SK-N-MC (cell line): Measurements from ENCODE around the gene ANKFN1.

Experiments used
- DNase-seq: peaks from one replicate; pipeline ENCODE4 v3.0.0-alpha.2; 2011; ENCODE audit warnings: low read depth, low spot score
- H3K27ac ChIP-seq: fragments of 200-600 bp; sonication (generic); 2 replicates; pipeline ENCODE4 v1.5.1; 2016; ENCODE audit warnings: mixed run types
- H3K36me3 ChIP-seq: fragments of 200-600 bp; sonication (generic); 2 replicates; pipeline ENCODE4 v1.6.1; 2017; ENCODE audit warnings: antibody characterized with exemption, low read length, mixed read lengths; ENCODE audit not compliant: insufficient read depth
- H3K4me3 ChIP-seq: fragments of 200-600 bp; sonication (generic); 2 replicates; pipeline ENCODE4 v1.5.1; 2016
- H3K9ac ChIP-seq: fragments of 200-600 bp; sonication (generic); 2 replicates; pipeline ENCODE4 v1.8.0; 2017; ENCODE audit warnings: mixed run types, mixed read lengths; ENCODE audit not compliant: insufficient read length
- H3K9me3 ChIP-seq: fragments of 200-600 bp; sonication (generic); 2 replicates; pipeline ENCODE4 v1.6.1; 2017; ENCODE audit warnings: low read depth, mild to moderate bottlenecking, antibody characterized with exemption, low read length, moderate library complexity, mixed read lengths
- EZH2 ChIP-seq: fragments of 200-600 bp; sonication (generic); IDR thresholded peaks from one replicate; pipeline ENCODE4 v1.6.1; 2017; ENCODE audit warnings: antibody characterized with exemption
- FOXP2 ChIP-seq: optimal IDR thresholded peaks from 2 replicates; pipeline ENCODE3; 2011; ENCODE audit warnings: mild to moderate bottlenecking, moderate library complexity; ENCODE audit not compliant: insufficient read depth; ENCODE audit errors: extremely low read length, control extremely low read depth
- POLR2AphosphoS5 ChIP-seq: IDR thresholded peaks from 2 replicates; pipeline ENCODE4 v1.6.1; 2012; ENCODE audit warnings: mild to moderate bottlenecking, low read depth, low read length, borderline replicate concordance

Gene ANKFN1

GRCh38 chr17:56436142-56436541, 282.9 kb downstream of the ANKFN1 start:
- Histone ChIP-seq H3K36me3 (no peaks in the 10 kb centered on the region), H3K27ac (no peak overlapping the region), H3K4me3 (no peak overlapping the region), H3K9ac (no peak overlapping the region), H3K9me3 (no peaks in the 10 kb centered on the region)
- DNase-seq, result no peak
- TF ChIP-seq POLR2AphosphoS5, result no peak

- H3K27ac ChIP-seq, result no peak overlapping the region
- no peaks in the 10 kb centered on the region for H3K9me3 ChIP-seq
- H3K4me3 ChIP-seq, result no peak overlapping the region
- no peaks in the 10 kb centered on the region for H3K36me3 ChIP-seq
- no peak for DNase-seq
- H3K9ac ChIP-seq, result no peak overlapping the region
- no peak for TF ChIP-seq POLR2AphosphoS5
- TF ChIP-seq EZH2, result no peak
- no peak for TF ChIP-seq FOXP2
These were observed 287.1 kb downstream of the ANKFN1 start for GRCh38 chr17:56440419-56440818.

- Histone ChIP-seq H3K4me3 (no peak overlapping the region), H3K36me3 (no peaks in the 10 kb centered on the region), H3K9me3 (no peaks in the 10 kb centered on the region), H3K27ac (no peak overlapping the region), H3K9ac (no peak overlapping the region)
- TF ChIP-seq POLR2AphosphoS5 (no peak), EZH2 (no peak), FOXP2 (no peak)
- no peak for DNase-seq
These were observed 288.0 kb downstream of the ANKFN1 start for GRCh38 chr17:56441308-56441707.

- TF ChIP-seq POLR2AphosphoS5, result no peak
- no peak for TF ChIP-seq EZH2
- TF ChIP-seq FOXP2, result no peak
- H3K4me3 ChIP-seq, result no peak overlapping the region
- H3K9me3 ChIP-seq, result no peaks in the 10 kb centered on the region
- DNase-seq, result no peak
- H3K36me3 ChIP-seq, result no peaks in the 10 kb centered on the region
- H3K27ac ChIP-seq, result no peak overlapping the region
- no peak overlapping the region for H3K9ac ChIP-seq
These were observed 292.6 kb downstream of the ANKFN1 start for GRCh38 chr17:56445692-56446411.

GRCh38 chr17:56447171-56447570, 293.9 kb downstream of the ANKFN1 start:
- DNase-seq, result no peak
- H3K9ac ChIP-seq, result no peak overlapping the region
- no peak overlapping the region for H3K4me3 ChIP-seq
- H3K9me3 ChIP-seq, result no peaks in the 10 kb centered on the region
- H3K27ac ChIP-seq, result no peak overlapping the region
- TF ChIP-seq FOXP2 (no peak), POLR2AphosphoS5 (no peak), EZH2 (no peak)
- no peaks in the 10 kb centered on the region for H3K36me3 ChIP-seq

- no peak for TF ChIP-seq EZH2
- no peak for TF ChIP-seq FOXP2
- no peak for DNase-seq
- H3K9ac ChIP-seq, result no peak overlapping the region
- no peaks in the 10 kb centered on the region for H3K9me3 ChIP-seq
- H3K27ac ChIP-seq, result no peak overlapping the region
- no peaks in the 10 kb centered on the region for H3K36me3 ChIP-seq
- H3K4me3 ChIP-seq, result no peak overlapping the region
These were observed 295.1 kb downstream of the ANKFN1 start for GRCh38 chr17:56448371-56448770.

- TF ChIP-seq POLR2AphosphoS5 (no peak), FOXP2 (no peak), EZH2 (no peak)
- Histone ChIP-seq H3K9ac (no peak overlapping the region), H3K4me3 (no peak overlapping the region), H3K9me3 (no peaks in the 10 kb centered on the region), H3K36me3 (no peaks in the 10 kb centered on the region), H3K27ac (no peak overlapping the region)
- no peak for DNase-seq
These were observed 295.9 kb downstream of the ANKFN1 start for GRCh38 chr17:56449176-56449575.

GRCh38 chr17:56451629-56452028, 298.4 kb downstream of the ANKFN1 start:
- H3K4me3 ChIP-seq, result no peak overlapping the region
- no peak for DNase-seq
- no peak overlapping the region for H3K27ac ChIP-seq
- no peaks in the 10 kb centered on the region for H3K9me3 ChIP-seq
- TF ChIP-seq FOXP2 (no peak), POLR2AphosphoS5 (no peak), EZH2 (no peak)
- H3K36me3 ChIP-seq, result no peaks in the 10 kb centered on the region
- no peak overlapping the region for H3K9ac ChIP-seq

GRCh38 chr17:56452461-56452860, 299.2 kb downstream of the ANKFN1 start:
- TF ChIP-seq POLR2AphosphoS5 (no peak), FOXP2 (no peak)
- no peak overlapping the region for H3K27ac ChIP-seq
- DNase-seq, result no peak
- H3K36me3 ChIP-seq, result no peaks in the 10 kb centered on the region
- H3K4me3 ChIP-seq, result no peak overlapping the region
- no peaks in the 10 kb centered on the region for H3K9me3 ChIP-seq
- H3K9ac ChIP-seq, result no peak overlapping the region
